ENCODE measurements around the gene KTI12.
"Not testable (repeated sequence)": the region's sequence is repeated elsewhere in the genome, so short reads cannot be mapped to it uniquely, and the experiment has no call there.

KTI12 gene, protein sequence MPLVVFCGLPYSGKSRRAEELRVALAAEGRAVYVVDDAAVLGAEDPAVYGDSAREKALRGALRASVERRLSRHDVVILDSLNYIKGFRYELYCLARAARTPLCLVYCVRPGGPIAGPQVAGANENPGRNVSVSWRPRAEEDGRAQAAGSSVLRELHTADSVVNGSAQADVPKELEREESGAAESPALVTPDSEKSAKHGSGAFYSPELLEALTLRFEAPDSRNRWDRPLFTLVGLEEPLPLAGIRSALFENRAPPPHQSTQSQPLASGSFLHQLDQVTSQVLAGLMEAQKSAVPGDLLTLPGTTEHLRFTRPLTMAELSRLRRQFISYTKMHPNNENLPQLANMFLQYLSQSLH

DNA sequence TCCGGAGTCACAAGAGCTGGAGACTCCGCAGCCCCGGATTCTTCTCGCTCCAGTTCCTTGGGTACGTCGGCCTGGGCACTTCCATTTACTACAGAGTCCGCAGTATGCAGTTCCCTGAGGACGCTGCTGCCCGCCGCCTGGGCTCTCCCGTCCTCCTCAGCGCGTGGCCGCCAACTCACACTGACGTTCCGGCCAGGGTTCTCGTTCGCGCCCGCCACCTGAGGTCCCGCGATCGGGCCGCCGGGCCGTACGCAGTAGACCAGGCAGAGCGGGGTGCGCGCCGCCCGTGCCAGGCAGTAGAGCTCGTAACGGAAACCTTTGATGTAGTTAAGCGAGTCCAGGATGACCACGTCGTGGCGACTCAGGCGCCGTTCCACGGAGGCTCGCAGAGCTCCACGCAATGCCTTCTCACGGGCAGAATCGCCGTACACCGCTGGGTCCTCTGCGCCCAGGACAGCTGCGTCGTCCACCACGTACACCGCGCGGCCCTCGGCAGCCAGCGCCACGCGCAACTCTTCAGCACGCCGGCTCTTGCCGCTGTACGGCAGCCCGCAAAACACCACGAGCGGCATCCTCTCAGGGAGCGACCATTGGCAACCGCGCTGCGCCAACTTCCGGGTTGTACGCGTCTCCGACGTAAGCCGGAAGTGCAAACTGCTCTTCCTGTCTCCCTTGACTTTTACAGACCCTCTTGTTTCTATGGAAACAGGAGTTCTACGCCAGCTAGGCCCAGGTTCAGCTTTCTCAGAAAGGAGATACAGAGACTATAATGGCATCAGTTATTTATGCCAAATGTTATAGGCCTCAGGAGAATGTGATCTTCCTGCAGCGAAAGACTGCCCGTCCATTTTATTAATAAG is at the start of gene KTI12:
Gene KTI12 (minus strand): TSS at position 621 of the 860 bp plus-strand sequence. CDS start 49 bp downstream, at position 572.
- DNase-seq (ENCODE audit: low read depth in 1 of 2, low spot score in 1 of 2): peak; percentile 78 to 80

DNA sequence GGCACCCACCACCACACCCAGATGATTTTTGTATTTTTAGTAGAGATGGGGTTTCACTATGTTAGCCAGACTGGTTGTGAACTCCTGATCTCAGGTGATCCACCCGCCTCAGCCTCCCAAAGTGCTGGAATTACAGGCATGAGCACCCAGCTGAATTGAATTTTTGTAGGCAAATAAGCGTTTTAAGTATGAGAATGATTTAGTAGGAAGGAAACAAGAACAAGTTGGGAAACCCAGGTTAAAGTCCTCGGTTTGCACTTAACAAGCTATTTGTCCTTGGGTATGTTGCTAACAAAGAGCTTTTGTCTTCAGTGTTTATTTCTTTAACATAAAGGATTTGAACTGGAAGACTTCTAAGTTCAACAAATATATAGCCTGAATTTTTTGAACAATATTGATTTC is 46.4 kb upstream of the KTI12 start:
- no peak for DNase-seq (ENCODE audit: low read depth in 1 of 2, low spot score in 1 of 2)

DNA sequence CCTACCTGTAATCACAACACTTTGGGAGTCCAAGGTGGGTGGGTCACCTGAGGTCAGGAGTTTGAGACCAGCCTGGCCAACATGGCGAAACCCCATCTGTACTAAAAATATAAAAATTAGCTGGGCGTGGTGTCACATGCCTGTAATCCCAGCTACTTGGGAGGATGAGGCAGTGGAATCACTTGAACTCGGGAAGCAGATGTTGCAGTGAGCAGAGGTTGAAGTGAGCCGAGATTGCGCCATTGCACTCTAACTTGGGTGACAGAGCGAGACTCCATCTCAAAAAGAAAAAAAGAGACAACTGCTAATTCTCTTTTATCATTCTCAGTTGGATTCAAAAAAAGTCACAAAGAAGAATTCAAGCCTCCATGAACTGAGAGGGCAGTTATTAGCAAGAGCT is 43.7 kb upstream of the KTI12 start:
- DNase-seq (ENCODE audit: low read depth in 1 of 2, low spot score in 1 of 2): not testable (repeated sequence)

DNA sequence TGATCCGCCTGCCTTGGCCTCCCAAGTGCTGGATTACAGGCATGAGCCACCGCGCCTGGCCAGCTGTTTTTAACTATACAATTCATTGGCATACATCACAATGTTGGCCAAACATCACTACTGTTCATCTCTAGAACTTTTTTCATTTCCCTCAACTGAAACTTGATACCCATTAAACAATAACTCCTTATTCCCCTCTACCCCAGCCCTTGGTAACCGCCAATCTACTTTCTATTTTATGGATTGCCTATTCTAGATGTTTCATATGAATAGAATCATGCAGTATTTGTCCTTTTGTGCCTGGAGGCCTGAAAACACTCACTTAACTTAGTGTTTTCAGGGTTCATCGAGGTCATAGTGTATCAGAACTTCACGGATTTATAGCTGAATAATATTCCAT is 38.7 kb upstream of the KTI12 start:
- no peak for DNase-seq (ENCODE audit: low read depth in 1 of 2, low spot score in 1 of 2)

DNA sequence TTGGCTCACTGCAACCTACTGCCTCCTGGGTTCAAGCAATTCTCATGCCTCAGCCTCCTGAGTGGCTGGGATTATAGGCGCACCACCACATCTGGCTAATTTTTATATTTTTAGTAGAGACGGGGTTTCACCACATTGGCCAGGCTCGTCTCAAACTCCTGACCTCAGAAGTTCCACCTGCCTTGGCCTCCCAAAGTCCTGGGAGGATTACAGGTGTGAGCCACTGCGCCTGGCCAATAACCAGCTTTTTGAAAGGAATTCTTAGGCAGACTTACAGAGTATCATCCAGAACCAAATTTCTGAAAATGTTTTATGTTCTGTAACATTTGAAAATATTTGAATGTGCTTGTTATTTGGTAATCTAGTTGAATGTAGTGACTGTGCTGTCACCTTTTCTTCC is 37.1 kb upstream of the KTI12 start:
- DNase-seq (ENCODE audit: low read depth in 1 of 2, low spot score in 1 of 2): no peak

DNA sequence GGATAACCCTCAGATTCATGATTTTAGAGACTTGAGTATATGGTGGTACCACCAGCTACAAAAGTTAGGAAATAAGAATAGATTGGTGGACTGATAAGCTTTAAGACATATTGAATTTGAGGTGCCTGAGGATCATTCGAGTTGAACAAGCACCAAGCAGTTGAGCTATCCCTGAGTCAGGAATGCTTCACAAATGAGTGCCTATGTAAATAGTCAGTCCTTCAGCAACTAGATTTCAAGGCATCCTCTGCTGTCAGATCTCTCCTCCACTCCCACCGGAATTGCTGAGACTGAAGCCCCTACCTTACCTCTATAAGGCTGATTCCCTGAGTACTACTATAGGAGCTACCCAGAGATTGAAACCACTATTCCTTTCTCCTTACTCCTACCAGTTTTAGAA is 29.6 kb upstream of the KTI12 start:
- no peak for DNase-seq (ENCODE audit: low read depth in 1 of 2, low spot score in 1 of 2)

DNA sequence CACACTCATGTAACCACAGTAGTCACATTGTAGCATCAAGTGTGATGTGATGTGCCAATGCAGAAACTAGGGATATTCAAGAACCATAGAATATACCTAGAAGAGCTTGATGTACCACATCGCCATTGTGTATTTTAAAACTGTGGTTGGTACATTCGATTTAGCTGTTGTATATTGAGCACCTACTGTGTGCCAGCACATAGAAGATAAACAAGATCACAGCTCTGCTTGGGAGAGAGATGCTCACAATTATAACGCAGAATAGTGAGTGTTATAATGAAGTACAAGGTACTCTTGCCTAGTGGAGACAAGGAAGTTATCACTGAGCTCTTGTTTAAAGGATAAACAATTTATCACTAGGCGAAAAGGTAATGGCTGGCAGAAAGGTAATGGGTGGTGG is 27.2 kb upstream of the KTI12 start:
- no peak for DNase-seq (ENCODE audit: low read depth in 1 of 2, low spot score in 1 of 2)

DNA sequence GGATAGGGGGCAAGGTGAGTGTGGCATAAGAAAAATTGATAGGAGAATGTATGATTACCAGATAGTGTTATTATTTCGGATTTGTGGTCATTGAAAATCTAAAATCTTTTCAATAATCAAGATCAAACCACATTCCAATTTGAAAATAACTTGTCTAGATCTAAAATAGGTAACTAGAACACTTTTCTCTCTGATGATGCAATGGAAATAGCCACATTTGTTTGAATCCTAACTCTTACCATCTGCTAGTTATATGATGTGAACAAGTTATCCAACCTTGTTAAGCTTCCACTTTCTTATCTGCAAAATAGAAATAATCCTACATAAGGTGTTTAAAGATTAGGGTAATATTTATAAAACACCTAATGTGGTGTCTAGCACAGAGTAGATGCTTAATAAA is 26.3 kb upstream of the KTI12 start:
- no peak for DNase-seq (ENCODE audit: low read depth in 1 of 2, low spot score in 1 of 2)

DNA sequence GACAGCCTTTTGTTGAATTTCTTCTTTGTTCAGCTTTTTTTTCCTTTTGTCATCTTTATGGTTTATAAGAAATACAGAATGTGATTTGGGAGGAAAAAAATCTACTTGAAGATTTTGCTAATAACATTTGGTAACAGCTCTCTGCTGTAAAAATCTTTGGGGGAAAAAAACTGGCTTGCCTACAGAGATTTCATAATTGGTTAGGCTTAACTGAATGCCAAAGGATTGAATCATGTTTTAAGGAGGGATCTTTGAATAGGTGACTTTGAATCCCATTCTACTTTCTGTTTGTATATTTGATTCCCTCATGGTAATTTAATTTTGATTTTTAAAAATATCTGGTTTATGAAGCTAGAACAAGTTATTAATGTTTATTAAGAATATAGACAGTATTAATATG is 25.7 kb upstream of the KTI12 start:
- no peak for DNase-seq (ENCODE audit: low read depth in 1 of 2, low spot score in 1 of 2)

DNA sequence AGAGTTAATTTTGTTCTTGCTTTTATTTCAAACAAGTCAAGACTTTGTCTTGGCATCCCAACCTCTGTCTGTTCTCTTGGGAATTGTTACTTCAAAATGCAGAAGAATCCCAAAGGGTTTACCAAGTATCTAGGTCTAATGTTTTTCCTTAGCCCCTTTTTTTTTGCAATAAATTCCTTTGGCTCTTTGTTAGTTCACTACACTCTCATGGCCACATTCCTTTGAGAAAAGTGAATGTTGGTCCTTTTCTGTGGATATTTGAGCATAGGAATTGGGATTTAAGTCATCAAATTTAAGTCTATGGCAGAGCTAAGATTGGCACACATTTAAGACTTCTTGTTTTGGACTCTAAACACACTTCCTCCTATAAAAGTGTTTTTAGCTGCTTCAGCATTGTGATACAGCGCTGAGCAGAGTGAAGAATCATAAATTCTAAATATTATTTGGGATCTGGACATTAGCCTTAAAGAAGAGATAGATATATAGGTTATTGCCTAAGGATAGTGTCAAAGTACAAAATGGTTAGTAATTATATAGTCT is 24.3 kb upstream of the KTI12 start:
- no peak for DNase-seq (ENCODE audit: low read depth in 1 of 2, low spot score in 1 of 2)

DNA sequence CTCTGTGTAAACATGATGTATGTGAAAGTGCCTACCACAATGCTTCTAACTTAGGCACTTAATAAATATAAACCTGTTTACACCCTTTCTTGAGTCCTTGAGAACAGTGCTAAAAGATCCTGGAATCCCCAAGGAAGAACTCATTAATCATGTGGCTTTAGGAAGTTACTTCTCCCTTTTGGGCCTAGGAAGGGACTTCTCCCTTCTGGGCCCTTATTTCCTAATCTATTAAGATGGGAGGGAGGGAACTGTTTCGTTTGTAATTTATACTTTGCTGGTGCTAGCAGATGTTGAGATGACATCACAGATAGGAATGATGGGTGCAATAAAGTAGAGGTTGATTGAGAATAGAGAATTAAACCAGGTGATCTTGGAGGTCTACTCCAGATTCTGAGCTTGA is 23.6 kb upstream of the KTI12 start:
- DNase-seq (ENCODE audit: low read depth in 1 of 2, low spot score in 1 of 2): no peak

DNA sequence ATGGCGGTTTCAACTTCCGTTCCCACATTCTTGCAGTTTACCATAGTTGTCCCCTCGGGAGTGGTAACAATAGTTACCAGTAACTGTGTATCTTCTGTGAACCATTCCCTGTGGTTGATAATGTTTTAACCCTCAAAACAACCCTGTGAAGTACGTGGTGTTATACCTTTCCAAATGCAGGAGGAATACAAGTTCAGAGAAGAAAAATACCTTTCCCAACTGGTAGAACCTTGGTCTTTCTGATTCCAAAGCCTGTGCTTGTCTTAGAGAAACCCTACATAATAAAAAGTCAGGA is 23.3 kb upstream of the KTI12 start:
- DNase-seq (ENCODE audit: low read depth in 1 of 2, low spot score in 1 of 2): no peak

DNA sequence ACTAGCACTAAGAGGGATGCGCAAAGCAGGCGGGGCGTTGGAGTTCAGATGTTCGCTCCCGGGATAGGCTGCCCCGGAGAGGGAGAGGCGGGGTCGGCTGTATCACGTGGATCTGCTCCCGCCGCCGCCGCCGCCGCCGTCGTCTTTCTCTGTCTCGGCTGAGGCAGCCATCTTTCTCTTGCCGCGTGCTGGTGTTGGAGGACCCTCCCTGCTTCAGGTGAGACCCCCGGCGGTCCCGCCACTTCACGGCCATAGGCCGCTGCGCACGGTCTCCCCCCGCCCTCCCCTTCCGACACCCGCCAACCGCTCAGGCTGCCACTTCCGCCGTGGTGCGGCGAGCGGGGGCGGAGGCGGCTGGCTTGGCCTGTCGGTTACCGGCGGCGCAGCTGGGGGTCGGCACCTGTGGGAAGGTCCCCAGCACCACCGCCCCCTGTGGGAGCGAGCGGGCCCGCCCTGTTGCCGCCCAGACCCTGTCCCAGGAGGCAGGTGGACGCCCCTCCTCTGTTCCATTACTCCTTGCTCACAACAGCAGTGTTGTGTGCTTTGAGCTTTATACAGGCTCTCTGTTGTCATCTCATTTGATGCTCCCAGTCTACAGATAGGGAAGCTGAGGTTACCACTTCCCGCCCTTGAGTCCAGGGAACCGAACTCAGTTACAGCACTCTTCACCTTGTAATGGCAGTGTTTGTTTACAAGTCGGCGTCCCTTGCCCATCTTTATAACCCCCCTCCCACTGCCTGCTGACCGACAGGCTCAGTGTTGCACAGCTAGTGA is 22.7 kb upstream of the KTI12 start, which contains the start of gene BTF3L4:
Gene BTF3L4 (plus strand): TSS at position 133 of the 774 bp plus-strand sequence. CDS start 3,553 bp downstream, outside the sequence.
- peak; percentile 84 to 89 for DNase-seq (ENCODE audit: low read depth in 1 of 2, low spot score in 1 of 2)

DNA sequence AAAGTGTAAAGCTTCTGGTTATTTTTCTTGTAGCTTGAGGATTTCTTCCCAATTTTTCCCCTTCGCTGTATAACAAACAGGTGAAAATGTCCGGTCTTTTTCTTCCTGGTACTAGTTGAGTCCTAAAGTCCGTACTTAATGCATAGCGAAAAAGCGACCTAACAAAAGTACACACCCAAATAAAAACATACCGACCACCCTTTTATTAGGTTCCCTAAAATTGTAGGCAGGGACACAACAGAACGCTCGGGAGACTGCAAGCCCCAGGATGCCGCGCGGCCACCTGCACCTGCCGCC is 22.2 kb upstream of the KTI12 start:
- DNase-seq (ENCODE audit: low read depth in 1 of 2, low spot score in 1 of 2): no peak

DNA sequence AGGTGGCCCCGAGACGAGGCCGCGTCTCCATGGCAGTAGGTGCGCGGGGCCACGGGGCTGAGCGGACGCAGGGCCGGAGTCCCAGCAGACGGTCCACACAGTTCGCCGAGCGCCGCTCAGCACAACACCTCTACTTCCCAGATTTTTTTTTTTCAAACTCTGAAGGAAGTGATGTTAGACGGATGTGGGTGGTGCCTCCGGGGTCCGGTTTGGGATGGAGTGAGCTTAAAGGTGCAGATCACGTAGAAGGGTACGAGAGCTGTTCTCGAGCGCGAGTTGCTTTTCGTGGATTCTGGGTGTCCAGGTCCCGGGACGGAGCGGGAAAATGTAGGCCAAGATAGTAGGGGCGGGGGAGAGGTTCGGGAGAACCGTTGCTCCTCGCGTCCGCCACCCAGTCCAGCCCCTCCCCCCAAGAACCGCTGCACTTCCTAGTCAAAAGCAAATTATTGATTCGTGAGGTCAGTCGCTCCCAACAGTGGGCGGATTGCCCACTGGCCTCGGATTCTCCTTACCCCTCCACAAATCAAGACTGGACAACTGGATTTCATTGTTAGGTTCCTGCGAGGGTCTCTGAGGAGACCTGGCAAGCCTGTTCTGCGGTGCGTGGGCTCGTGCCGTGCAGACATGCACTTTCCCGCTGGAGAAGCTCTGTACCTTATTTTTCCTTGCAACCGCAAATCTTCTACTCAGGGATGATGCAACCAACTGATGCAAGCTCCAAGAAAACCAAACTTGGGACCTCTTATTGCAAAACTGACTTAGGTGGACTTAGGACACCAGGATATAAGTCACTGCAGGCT is 21.7 kb upstream of the KTI12 start, which contains the start of gene TXNDC12:
Gene TXNDC12 (minus strand): TSS at position 126 of the 800 bp plus-strand sequence. CDS start 95 bp downstream, at position 31.
- peak; percentile 27 to 43 for DNase-seq (ENCODE audit: low read depth in 1 of 2, low spot score in 1 of 2)

DNA sequence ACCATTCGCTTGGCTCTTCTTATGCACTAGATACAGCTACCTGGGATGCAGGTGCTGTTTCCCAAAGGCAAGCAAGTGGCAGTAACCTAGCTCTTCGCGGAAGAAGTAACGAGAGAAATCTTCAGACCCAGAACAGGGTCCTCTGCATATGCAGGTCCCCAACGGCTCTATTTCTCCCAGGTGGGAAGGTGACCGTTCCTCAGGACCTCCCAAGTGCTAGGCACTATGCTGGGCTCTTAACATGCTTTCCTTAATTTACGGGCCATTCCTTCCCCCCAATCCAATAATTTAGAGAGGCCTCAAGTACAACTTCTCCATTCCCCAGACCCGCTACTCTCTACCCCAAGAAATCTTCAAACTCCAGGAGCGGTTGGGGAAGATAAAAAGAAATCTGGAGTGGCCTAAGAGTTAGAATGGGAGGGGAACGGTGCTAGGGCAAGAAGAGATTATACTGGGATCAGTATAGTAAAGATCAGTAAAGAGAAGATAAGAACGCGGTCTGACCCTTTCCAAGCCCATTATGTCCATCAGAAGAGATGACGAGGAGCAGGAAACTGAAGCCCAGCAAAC is 21.0 kb upstream of the KTI12 start:
- no peak for DNase-seq (ENCODE audit: low read depth in 1 of 2, low spot score in 1 of 2)

DNA sequence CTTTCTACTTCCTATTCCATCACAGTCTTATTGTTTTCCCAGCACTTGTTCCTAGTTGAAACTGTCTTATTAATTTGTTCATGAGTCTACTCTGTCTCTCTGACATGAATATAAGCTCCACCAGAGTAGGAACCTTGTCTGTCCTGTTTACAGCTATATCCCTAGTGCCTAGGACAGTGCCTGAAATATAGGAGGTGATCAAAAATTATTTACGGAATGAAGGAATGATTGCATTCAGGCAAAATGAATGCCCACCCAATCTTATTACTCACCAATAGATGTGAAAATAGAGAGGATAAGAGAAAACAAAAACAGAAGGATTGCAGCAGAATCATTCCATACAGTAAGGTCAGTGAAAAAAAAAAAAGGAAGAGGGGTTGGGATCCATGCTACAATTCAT is 20.3 kb upstream of the KTI12 start:
- DNase-seq (ENCODE audit: low read depth in 1 of 2, low spot score in 1 of 2): no peak

DNA sequence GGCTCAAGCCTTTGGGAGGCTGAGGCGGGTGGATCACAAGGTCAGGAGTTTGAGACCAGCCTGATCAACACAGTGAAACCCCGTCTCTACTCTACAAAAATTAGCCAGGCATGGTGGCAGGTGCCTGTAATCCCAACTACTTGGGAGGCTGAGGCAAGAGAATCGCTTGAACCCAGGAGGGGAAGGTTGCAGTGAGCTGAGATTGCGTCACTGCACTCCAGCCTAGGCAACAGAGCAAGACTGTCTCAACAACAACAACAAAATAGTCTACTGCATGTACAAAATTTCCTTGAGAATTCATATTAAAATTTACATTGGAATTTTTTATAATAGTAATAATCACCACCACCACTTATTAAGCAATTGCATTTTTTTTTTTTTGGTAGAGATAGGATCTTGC is 15.7 kb upstream of the KTI12 start:
- DNase-seq (ENCODE audit: low read depth in 1 of 2, low spot score in 1 of 2): not testable (repeated sequence)

DNA sequence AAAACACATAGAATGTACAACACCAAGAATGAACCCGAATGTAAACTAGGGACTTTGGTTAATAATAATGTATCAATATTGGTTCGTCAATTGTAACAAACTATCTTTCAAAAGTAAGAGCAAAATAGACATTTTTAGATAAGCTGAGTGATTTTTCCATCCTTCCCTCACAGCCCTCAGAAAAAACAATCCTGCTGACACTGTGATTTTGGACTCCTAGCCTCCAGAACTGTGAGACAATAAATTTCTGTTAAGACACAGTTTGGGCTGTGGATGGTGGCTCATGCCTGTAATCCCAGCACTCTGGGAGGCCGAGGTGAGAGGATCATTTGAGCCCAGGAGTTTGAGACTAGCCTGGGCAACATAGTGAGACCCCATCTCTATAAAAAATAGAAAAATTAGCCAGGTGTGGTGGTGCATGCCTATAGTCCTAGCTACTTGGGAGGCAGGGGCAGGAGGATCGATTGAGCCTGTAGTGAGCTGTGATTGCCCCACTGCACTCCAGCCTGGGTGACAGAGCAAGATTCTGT is 12.1 kb upstream of the KTI12 start:
- not testable (repeated sequence) for DNase-seq (ENCODE audit: low read depth in 1 of 2, low spot score in 1 of 2)

DNA sequence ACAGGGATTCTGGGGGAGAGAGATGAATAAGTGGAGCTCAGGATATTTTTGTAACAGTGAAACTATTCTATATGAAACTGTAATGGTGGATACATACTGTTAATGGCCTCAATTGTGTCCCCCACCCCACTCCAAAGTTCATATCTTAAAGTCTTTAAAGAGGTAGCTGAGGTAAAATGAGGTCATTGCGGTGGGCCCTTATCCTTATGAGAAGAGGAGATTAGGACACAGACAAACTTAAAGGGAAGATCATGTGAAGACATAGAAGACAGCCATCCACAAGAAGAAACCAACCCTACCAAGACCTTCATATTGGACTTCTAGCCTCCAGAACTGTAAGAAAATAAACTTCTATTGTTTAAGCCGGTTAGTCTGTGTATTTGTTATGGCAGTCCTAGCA is 11.6 kb upstream of the KTI12 start:
- no peak for DNase-seq (ENCODE audit: low read depth in 1 of 2, low spot score in 1 of 2)
